GM19468 (cell line): ENCODE results near the gene TMC8.

Experiments
- ATAC-seq: cut with Tn5 transposase; IDR thresholded peaks from one replicate; pipeline ENCODE4 v1.9.1; 2021; ENCODE audit warnings: mild to moderate bottlenecking, moderate library complexity, moderate number of reproducible peaks; ENCODE audit not compliant: unreplicated experiment; ENCODE audit errors: extremely low read depth

Gene TMC8

DNA sequence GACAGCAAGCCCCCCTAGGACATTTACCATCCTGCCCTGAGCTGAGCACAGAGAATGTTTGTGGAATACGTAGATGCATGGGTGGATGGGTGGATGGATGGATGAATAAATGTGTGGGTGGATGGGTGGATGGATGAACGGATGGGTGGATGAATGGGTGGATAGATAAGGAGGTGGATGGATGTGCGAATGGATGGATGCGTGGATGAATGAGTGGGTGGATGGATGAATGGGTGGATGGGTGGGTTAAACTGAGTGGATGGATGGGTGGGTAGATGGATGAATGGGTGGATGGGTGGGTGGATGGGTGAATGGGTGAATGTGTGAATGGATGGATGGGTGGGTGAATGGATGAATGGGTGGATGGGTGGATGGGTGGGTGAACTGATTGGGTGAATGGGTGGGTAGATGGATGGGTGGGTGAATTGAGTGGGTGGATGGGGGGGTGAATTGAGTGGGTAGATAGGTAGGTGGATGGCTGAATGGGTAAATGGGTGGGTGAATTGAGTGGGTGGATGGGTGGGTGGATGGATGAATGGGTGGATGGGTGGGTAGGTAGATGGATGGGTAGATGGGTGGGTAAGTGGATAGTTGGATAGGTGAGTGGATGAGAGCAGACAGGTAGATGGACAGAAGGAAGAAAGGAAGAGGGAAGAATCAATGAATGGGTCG, 7.2 kb upstream of the TMC8 start:
- ATAC-seq, result no peak

DNA sequence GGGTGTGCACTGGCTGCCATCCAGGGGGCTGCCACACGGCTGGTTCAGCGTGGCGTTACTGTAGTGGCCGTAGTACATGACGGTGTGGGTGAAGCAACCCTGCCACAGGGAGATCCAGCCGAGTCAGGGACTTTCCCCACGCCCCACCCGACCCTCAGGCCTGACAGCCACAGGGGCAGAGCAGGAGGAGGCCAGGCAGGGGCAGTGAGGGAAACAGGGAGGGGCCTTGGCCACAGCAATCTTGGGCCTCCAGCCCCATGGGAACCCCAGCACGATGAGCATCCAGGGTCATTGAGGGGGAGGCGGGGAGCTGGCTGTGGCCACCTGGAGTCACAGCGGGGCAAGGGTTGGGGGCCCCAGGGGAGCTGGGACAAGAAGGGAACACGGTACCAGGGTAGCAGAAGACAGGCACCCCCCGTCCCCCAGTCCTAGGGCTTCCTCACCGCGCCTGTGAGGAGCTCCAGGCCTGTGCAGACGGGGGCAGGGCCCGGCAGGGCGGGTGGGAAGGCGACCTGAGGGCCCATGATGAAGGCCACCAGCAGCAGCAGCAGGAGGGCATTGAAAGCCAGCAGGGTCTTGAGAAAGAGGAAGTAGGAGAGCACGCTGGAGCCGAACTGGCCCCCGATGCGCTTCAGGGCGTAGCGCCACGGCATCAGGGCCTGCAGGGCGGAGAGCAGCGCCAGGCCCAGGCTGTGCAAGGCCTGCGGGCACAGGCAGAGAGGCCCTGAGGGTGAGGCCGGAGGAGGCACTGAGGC, 6.3 kb upstream of the TMC8 start:
- no peak for ATAC-seq

DNA sequence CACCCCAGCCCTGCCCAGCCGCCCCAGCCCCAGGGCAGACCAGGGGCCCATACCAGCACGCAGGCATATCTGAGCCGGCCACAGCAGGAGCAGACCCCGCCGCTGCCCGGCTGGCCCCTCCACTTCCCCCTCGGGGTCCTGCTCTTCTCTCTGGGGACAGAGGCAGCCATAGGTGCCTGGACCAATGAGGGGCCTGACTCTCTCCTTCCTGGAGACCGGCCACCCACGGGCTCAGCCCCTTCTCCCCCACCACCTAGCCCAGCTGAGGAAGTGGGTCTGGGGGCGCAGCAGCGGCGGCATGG, 5.8 kb upstream of the TMC8 start:
- no peak for ATAC-seq

DNA sequence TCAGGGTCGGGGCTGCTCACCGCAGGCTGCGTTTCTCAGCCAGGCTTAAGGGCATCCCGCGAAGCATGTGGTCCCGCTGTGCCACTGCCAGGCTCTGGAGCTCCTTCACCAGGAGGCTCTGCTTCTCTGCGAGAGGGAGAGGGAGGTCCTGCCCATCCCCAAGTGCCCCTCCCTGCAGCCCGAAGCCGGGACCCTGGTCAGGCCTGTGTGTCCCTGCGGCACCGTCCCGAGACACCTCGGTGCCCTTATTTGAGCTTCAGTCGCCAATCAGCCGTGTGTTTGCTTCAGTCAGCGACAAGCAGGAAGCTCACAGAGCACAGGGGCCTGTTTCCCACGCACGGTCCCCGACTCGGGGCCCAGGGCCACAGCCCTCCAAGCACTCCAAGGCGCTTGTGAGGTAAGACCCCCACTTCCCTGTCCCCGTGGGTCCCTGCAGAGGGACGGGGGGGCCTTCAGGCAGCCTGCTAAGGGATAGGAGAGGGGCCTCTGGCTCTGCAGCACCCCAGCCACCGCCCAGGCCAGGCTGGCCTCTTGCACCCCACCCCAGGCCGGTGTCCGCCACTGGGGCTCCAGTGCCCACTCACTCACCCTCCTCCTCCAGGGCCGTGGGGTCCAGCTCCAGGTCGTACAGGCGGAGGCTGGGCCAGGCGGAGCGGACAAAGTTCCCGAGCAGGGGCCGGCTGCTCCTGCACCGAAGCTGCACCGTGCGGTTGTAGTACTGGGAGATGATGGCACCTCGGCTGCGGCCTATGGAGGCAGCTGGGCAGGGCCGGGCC, 5.2 kb upstream of the TMC8 start:
- no peak for ATAC-seq

DNA sequence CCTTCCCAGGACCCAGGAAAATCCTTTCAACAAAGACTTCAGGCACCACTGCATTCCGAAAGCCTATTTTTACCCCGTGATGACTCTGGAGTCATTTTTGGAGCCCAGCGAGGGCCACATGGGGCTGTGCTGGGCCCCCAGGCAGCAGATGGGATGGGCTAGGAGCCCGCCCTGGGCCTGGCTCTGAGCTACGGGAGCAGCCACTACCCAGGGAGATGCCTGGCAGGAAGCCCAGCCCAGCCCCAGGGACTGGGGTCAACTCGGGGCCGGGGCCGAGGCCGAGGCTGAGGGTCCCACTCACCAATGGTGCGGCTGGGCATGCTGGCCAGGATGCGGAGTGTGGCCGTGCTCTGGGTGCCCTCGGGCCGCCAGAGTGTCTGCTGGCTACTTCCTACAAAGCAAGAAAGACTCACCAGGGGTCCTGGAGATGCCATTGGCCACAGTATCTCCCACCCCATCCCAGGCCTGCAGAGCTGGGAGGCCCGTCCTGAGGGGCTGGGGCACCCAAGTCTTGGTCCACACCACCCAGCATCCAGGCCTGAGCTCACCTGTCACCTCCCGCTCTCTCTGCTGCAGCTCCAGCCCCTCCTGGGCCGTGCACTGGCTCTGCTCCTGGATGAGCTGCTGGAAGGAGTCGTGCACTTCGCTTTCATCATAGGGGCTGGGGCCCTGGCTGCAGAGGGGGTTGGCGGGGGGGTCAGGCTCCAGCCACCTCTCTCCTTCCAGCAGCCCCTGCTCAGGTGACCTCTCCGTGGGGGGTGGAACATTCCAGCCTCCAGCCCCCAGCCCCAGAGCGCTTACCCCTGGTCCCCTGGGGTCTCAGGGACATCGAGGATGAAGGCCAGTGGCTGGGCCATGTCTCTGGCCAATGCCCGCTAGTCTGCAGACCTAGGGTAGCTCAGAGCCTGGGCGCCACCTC, 4.3 kb upstream of the TMC8 start:
- ATAC-seq, result no peak

DNA sequence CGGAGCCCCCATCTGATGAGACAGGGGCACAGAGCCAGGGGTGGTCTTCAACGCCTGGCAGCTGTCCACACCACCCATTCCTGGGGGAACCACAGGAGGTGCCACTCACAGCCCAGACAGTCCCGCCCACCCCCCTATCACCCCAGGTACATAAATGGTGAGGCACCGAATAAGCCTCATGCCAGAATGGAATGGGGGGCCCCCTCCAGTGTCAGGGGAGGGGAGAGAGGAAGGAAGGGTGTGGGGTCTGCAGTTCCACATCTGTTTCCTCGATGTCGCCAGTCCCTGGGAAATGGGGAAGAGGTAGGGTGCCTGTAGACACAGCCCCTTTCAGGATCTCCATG, 3.7 kb upstream of the TMC8 start:
- no peak for ATAC-seq

DNA sequence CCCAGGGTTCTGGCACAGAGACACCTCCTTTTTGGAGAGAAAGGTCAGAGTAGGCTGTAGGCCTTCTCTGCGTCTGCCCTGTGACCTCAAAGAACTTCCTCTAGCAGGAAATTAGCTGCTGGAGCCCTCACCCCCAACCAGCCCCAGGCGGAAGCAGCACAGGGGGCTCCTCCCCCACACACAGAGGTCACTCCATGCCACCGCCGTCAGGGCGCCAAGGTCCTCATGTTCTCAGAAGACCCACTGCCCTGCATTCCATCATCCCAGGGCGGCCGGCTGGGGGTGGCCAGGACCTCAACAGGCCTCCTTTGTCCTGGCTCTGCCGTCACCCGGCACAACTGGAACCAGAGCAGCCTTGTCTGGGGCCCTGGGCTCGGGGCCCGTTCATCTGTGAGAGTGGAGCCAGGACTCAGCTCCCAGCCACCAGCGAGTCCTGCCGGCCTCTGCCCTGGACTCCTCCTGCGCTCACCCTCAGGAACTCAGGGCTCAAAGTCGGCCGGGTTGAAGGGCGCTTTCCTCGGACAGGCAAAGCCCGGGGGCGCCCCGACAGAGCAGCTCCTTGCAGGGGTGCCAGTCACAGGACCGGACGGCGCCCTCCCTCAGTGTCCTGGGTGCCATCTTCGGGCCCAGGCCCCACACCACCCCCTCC, 3.2 kb upstream of the TMC8 start:
- ATAC-seq, result no peak

DNA sequence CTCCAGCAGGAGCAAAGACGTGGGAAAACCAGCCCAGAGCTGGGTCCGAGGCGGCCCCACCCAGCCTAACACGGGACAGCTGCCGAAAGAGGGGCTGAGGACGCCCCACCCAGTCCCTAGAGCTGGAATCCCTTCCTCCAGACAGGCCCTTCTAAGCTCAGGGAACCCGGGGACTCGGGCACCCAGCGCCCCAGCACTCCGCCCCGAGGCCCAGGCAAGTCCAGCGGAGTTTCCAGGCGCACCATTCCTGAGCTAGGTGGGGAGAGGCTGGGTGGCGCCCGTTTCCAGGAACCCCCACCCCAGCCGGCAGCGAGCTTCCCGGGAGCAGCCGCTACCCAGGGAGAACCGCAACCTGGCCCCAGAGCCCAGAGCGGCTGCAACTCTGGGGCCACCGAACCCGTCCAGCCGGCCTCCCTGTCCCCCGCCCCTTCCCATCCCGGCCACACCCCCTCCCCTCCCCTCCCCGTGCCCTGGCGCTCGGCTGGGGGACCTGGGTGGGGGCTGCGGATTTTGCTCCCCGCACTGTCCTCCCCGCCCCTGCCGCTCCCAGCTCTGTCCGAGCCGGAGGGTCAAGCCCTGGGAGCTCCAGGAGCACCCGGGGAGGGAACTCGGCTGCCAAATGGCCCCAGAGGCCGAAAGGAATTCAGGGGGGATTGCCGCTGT, 2.6 kb upstream of the TMC8 start:
- ATAC-seq, result no peak

DNA sequence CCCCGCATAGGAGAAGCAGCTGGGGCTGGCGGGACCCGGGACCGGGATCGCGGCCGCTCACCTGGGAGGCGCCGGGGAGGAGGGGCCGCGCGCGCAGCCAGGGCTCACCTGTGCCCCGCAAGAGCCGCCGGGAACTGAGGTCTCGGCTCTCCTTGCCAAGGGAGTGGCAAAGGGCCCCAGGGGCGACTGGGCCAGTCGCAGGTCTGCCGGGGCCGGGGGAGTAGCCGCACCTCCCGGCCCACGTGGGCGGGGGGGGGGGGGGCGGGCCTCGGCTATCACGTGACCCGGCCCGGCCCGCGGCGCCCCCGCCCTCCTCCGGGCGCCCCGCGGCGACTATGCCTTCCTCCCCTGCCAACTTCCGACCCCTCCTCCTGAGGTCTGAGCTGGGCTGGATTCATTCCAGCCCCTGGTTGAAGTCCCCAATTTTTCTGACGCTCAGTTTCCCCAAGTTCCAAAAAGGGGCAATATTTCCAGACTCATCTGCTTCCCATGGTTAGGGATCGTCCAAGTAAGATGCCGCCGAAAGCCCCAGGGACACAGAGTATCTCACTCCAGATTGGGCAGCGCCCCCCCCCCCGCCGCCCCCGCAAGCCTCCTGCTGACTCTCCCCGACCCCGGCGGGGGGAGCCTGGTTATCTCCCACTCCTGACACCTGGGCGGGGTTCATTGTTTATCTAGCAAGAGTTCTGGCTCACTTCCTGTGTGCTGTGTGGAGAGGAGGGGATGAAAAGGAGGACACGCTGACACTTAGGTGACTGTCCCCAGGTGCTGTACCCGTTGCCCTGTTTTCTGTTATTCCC, 1.8 kb upstream of the TMC8 start, which contains the start of gene TMC6:
Gene TMC6 (minus strand): TSS at position 205 of the 800 bp plus-strand sequence. CDS start 1,923 bp downstream, outside the sequence.
- no peak for ATAC-seq

DNA sequence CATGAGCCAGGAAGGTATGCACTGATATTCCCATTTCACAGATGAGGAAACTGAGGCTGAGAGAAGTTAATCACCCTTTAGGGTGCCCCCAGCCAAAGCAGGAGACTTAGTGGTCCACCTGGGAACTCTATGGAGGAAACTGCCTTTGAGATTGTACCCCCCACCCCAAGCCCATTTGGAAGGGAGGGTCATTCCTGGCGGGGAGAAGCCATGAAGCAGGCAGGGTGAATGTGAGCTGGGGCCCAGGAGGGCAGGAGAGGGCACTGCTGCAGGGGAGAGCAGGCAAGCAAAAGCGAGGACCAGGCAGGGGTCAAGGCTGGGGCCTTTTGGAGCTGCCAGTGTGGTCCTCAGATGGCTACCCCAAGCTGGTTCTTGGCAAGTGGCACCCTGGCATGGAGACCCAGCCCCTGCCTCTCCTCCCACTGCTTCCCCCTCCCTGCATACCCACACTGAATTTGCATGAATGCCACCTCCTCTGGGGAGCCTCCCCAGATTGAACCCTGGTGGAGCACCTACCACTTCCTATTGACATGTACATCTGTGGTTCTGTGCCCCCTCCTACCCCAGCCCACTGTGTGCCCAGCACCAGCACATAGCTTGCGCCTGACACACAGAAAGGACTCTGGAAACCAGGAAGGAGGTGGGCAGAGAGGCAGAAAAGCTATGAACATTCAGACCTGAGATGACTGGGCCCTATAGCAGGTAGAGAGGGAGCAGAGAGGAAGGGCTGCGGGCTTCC, 1.1 kb upstream of the TMC8 start:
- ATAC-seq, result no peak

DNA sequence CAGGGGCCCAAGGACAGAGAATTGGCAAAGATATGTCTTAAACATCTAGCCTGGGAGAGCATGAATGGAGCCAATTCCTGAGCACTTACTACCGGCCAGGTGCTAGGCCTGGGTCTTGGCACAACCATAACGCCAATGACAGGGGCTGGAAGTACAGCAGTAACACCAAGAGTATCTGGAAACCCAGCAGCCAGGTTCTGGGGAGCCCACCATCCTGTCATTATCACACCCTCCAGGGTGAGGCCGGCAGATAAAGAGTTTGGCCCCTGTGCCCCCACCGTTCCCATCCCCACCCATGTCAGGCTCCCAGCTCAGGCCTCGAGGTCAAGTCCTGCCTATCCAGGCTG, 508 bp upstream of the TMC8 start:
- ATAC-seq, result no peak

DNA sequence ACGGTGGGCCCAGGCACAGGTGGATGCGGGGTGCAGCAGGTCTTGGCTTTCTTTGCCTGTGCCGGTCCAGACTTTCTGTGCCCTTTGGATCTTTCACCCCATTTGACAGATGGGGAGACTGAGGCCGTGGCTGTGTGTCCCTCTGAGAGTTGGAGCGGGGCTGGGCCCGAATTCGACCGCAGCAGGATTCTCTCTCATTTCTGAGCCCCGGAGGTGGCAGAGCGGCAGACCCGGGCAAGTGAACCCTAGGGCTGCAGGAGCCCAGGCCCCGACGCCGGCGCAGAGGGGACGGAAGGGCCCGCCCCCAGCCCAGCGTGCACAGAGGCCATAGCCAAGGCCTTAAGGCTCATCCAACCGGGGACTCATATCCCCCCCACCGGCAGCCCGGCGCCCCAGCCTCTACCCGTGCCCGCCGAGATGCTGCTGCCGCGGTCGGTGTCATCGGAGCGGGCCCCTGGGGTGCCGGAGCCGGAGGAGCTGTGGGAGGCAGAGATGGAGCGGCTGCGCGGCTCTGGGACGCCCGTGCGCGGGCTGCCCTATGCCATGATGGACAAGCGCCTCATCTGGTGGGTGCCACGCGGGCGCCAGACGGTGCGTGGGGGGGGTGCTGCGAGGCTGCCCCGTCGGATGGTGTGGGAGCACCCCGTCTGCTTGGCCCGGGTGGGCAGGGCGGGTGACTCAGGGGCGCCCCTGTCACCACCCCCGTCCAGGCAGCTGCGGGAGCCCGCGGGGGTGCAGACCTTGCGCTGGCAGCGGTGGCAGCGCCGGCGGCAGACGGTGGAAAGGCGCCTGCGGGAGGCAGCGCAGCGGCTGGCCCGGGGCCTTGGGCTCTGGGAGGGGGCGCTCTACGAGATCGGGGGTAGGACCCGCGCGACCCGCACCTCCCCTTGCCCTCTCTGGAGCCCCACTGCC, 857 bp downstream of the TMC8 start:
- ATAC-seq, result no peak

DNA sequence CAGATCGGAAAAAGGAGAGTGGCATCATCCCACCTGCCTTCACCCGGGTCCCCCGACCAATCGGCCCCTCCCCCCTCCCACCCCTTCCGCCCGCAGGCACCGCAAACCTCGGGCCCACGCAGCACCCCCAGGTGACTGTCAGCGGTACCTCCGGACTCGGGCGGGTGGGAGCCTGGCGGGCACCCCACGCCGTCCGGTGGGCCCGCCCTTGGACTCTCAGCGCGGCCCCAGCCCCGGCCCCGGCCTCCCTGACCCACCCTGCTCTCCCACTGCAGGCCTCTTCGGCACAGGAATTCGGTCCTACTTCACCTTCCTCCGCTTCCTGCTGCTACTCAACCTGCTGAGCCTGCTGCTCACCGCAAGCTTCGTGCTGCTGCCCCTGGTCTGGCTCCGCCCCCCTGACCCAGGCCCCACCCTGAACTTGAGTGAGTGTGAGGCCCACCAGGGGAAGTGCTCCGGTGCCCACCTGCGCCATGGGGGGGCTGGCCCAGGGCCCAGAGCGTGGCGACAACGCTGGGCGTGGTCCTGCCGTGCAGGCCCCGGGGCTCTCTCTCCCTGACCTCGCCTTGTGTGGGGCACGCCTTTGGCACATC, 1.6 kb downstream of the TMC8 start:
- no peak for ATAC-seq

DNA sequence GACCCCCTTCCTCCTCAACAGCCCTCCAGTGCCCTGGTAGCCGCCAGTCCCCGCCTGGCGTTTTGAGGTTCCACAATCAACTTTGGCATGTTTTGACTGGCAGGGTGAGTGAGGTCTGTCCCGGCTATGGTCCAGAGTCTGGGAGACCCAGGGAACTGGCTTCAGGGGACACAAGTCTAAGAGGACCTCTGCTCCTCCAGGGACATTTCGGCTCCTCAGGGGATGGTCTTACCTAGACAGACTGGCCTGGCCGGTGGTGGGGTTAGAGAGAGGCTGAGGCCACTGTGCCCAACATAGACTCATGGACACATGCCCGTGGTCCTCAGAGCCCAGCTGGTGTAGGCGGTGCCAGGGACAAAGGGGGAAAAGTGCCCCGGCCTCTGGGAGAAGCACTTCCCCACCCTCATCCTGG, 2.2 kb downstream of the TMC8 start:
- no peak for ATAC-seq

DNA sequence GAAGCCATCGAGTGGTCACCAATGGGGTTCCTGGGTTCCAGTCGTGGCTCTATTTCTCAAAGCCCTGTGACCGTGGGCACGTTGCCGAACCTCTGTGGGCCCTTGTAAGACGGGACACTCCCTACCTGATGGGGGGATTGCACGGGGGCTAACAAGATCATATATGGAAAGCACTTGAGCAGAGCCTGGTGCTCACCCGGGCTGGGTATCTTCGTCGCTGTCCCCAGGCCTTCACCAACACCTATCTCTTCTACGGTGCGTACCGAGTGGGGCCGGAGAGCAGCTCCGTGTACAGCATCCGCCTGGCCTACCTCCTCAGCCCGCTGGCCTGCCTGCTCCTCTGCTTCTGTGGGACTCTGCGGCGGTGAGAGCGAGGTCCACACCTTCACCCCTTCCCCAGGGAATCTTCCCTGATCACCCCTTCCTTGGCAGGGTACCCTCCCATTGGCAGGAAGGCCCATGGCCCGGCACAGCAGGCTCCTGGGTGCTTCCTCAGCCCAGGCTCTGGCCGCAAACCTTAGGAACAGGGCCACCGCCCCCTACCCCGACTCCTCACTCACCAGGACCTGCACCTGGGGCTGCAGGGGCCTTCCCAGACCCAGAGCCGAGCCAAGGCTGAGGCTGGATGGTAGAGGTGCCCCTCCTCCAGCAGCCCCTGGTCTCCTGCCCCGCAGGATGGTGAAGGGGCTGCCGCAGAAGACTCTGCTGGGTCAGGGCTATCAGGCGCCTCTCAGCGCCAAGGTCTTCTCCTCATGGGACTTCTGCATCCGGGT, 2.8 kb downstream of the TMC8 start:
- ATAC-seq, result no peak
